Tibial nerve (tissue), 4 donors: Measurements from ENCODE around the gene KATNAL2.

Experiments
- EP300 ChIP-seq, 2 donors: sonication (generic); formaldehyde crosslinking; IDR thresholded peaks; one replicate each; pipeline ENCODE4 v1.6.1; 2017; ENCODE audit warnings: antibody characterized with exemption in 2 of 2, mild to moderate bottlenecking in 1 of 2
- POLR2A ChIP-seq, 2 donors: fragments of 450-650 bp; IDR thresholded peaks; one replicate each; pipeline ENCODE4 v1.6.1; 2017; ENCODE audit warnings: antibody characterized with exemption in 2 of 2, mild to moderate bottlenecking in 2 of 2, moderate library complexity in 2 of 2
- TF ChIP-seq, protein P1 (sequence below), 5 experiments: fragments of 200-600 bp in 3 of 5; fragments of 450-650 bp in 2 of 5; sonication (generic) in 3 of 5; IDR thresholded peaks; one replicate each; pipeline ENCODE4 v1.5.1; 2016 to 2019; ENCODE audit warnings: antibody characterized with exemption in 5 of 5, mild to moderate bottlenecking in 3 of 5, moderate library complexity in 2 of 5

DNA sequence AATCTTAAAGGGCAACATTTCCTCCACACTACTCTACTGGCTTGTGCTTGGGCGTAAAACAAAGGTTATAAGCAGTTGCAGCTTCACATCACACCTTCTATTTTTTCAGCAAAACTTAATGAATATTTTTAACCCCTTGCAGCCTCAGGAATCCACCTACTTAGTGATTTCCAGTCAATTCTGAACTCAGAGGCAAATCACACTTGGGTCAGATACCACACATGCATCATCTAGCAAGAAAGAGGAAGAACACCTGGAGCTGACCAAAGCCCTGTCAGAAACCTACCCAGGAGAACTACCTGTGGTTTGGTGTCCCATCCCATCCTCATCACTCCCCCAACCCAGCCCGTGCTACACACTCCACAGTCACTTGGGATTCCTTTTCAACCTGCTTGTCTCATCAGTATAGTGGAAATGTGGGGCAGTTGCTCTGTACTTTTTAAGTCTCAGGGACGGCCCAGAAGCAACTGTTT is 25.6 kb upstream of the KATNAL2 start:
- TF ChIP-seq, protein P1, sequence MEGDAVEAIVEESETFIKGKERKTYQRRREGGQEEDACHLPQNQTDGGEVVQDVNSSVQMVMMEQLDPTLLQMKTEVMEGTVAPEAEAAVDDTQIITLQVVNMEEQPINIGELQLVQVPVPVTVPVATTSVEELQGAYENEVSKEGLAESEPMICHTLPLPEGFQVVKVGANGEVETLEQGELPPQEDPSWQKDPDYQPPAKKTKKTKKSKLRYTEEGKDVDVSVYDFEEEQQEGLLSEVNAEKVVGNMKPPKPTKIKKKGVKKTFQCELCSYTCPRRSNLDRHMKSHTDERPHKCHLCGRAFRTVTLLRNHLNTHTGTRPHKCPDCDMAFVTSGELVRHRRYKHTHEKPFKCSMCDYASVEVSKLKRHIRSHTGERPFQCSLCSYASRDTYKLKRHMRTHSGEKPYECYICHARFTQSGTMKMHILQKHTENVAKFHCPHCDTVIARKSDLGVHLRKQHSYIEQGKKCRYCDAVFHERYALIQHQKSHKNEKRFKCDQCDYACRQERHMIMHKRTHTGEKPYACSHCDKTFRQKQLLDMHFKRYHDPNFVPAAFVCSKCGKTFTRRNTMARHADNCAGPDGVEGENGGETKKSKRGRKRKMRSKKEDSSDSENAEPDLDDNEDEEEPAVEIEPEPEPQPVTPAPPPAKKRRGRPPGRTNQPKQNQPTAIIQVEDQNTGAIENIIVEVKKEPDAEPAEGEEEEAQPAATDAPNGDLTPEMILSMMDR (IDR thresholded peaks at IDR 0.05), result no peak
- TF ChIP-seq POLR2A (IDR thresholded peaks at IDR 0.05) (no peak), EP300 (IDR thresholded peaks at IDR 0.05) (no peak)
